ENCODE data around the gene ENDOV.

Gene ENDOV

GRCh38 chr17:80460429-80460834, 45.5 kb downstream of the ENDOV start:
- no peak for TF ChIP-seq GATA1 (IDR thresholded peaks at IDR 0.05; ENCODE audit: low read depth, low read length)
- no peak for TF ChIP-seq POLR2A (IDR thresholded peaks at IDR 0.05; ENCODE audit: low read length)
- DNase-seq = no peak

- no peak for TF ChIP-seq GATA1 (IDR thresholded peaks at IDR 0.05; ENCODE audit: low read depth, low read length)
- TF ChIP-seq POLR2A (IDR thresholded peaks at IDR 0.05; ENCODE audit: low read length) = no peak
These were observed 46.7 kb downstream of the ENDOV start for GRCh38 chr17:80461528-80462160.

GRCh38 chr17:80463784-80464400, 48.9 kb downstream of the ENDOV start:
- no peak for TF ChIP-seq POLR2A (IDR thresholded peaks at IDR 0.05; ENCODE audit: low read length)
- TF ChIP-seq GATA1 (IDR thresholded peaks at IDR 0.05; ENCODE audit: low read depth, low read length) = no peak

More at GRCh38 chr17:80461528-80462160, 46.7 kb downstream of the ENDOV start:
- DNase-seq = no peak

GRCh38 chr17:80464486-80464885, 49.5 kb downstream of the ENDOV start:
- TF ChIP-seq POLR2A (IDR thresholded peaks at IDR 0.05; ENCODE audit: low read length) = no peak
- TF ChIP-seq GATA1 (IDR thresholded peaks at IDR 0.05; ENCODE audit: low read depth, low read length) = no peak
- DNase-seq = no peak

More at GRCh38 chr17:80463784-80464400, 48.9 kb downstream of the ENDOV start:
- DNase-seq = no peak

- no peak for DNase-seq
- no peak for TF ChIP-seq POLR2A (IDR thresholded peaks at IDR 0.05; ENCODE audit: low read length)
These were observed 50.5 kb downstream of the ENDOV start for GRCh38 chr17:80465327-80465974.

- no peak for DNase-seq
These were observed 51.3 kb downstream of the ENDOV start for GRCh38 chr17:80466188-80466705.

GRCh38 chr17:80468242-80468641, 53.3 kb downstream of the ENDOV start:
- no peak for TF ChIP-seq GATA1 (IDR thresholded peaks at IDR 0.05; ENCODE audit: low read depth, low read length)
- no peak for TF ChIP-seq POLR2A (IDR thresholded peaks at IDR 0.05; ENCODE audit: low read length)
- DNase-seq = no peak

More at GRCh38 chr17:80466188-80466705, 51.3 kb downstream of the ENDOV start:
- TF ChIP-seq GATA1 (IDR thresholded peaks at IDR 0.05; ENCODE audit: low read depth, low read length) (no peak), POLR2A (IDR thresholded peaks at IDR 0.05; ENCODE audit: low read length) (no peak)

- no peak for TF ChIP-seq GATA1 (IDR thresholded peaks at IDR 0.05; ENCODE audit: low read depth, low read length)
- TF ChIP-seq POLR2A (IDR thresholded peaks at IDR 0.05; ENCODE audit: low read length) = no peak
These were observed 54.0 kb downstream of the ENDOV start for GRCh38 chr17:80468781-80469493.

GRCh38 chr17:80469667-80470066, 54.7 kb downstream of the ENDOV start:
- DNase-seq = no peak
- TF ChIP-seq POLR2A (IDR thresholded peaks at IDR 0.05; ENCODE audit: low read length) (no peak), GATA1 (IDR thresholded peaks at IDR 0.05; ENCODE audit: low read depth, low read length) (no peak)

More at GRCh38 chr17:80468781-80469493, 54.0 kb downstream of the ENDOV start:
- DNase-seq = no peak

- DNase-seq = no peak
- TF ChIP-seq GATA1 (IDR thresholded peaks at IDR 0.05; ENCODE audit: low read depth, low read length) (no peak), POLR2A (IDR thresholded peaks at IDR 0.05; ENCODE audit: low read length) (no peak)
These were observed 55.6 kb downstream of the ENDOV start for GRCh38 chr17:80470603-80471002.

- TF ChIP-seq GATA1 (IDR thresholded peaks at IDR 0.05; ENCODE audit: low read depth, low read length) (no peak), POLR2A (IDR thresholded peaks at IDR 0.05; ENCODE audit: low read length) (no peak)
- no peak for DNase-seq
These were observed 57.0 kb downstream of the ENDOV start for GRCh38 chr17:80471922-80472321.

GRCh38 chr17:80472996-80473395, 58.0 kb downstream of the ENDOV start:
- TF ChIP-seq POLR2A (IDR thresholded peaks at IDR 0.05; ENCODE audit: low read length) (no peak), GATA1 (IDR thresholded peaks at IDR 0.05; ENCODE audit: low read depth, low read length) (no peak)
- no peak for DNase-seq

- no peak for DNase-seq
- TF ChIP-seq POLR2A (IDR thresholded peaks at IDR 0.05; ENCODE audit: low read length) (no peak), GATA1 (IDR thresholded peaks at IDR 0.05; ENCODE audit: low read depth, low read length) (no peak)
These were observed 58.7 kb downstream of the ENDOV start for GRCh38 chr17:80473701-80474100.

All from erythroblast (primary cell).